Measurements from ENCODE around the gene GNAZ. TPM values are rescaled to one million over a fixed set of nuclear protein-coding genes. Genes with fewer than 3 reads are reported as not detected.

Gene GNAZ
- polyA plus RNA-seq, 1 donor (not counting 4 experiments of a cell fraction or from before 2014, with no cell fraction given) = 0.03 TPM

DNA sequence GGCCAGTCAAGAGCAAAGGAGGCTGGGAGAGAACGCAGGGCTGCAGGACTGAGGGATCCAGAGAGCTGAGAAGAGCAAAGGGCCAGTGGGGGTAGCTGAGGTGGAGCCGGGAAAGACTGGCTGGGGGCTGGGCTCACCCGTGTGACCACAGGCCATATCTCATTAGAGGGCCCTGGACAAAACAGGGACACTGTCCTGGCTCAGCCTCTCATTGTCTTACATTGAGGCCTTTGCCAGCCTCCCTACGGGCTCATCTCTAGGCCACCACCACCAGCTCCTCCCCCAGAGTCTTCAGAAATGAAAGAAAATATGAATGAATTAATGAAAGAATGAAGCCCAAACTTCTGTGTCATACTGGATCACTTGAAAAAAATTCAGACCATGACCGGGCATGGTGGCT lies 84.1 kb downstream of the GNAZ start:
- H4K20me1 ChIP-seq (ENCODE audit: control insufficient read depth, extremely low read depth, insufficient read depth, low read length) = no peaks in the 10 kb centered on the region
- no peak overlapping the region for H2AFZ ChIP-seq (ENCODE audit: control insufficient read depth, low read length)
- H3K27ac ChIP-seq (ENCODE audit: control insufficient read depth, insufficient read depth, low read length) = no peak overlapping the region
- no peak overlapping the region for H3K4me3 ChIP-seq (ENCODE audit: control insufficient read depth in 2 of 3, extremely low read depth in 1 of 3, insufficient read depth in 2 of 3, low read depth in 1 of 3, low read length in 3 of 3)
- no peak overlapping the region for H3K4me2 ChIP-seq (ENCODE audit: control insufficient read depth, extremely low read depth, insufficient read depth, low read depth, low read length)
- H3K9me1 ChIP-seq (ENCODE audit: control insufficient read depth, extremely low read depth, insufficient read depth, low read length) = no peaks in the 10 kb centered on the region
- FAIRE-seq = no peak
- dilution Hi-C loops (cut with MboI; ENCODE audit: extremely low pct_ligation_motif_present, low sequenced_read_pairs) = no loop called here
- H3K9ac ChIP-seq (ENCODE audit: control insufficient read depth, extremely low read depth, insufficient read depth, low read length) = no peak overlapping the region
- H3K4me1 ChIP-seq (ENCODE audit: control insufficient read depth, extremely low read depth, insufficient read depth, low read length) = peaks cover 12% of the 10 kb centered on the region
- H3K79me2 ChIP-seq (ENCODE audit: control insufficient read depth, insufficient read depth, low read length) = no peaks in the 10 kb centered on the region
- TF ChIP-seq, protein P1, sequence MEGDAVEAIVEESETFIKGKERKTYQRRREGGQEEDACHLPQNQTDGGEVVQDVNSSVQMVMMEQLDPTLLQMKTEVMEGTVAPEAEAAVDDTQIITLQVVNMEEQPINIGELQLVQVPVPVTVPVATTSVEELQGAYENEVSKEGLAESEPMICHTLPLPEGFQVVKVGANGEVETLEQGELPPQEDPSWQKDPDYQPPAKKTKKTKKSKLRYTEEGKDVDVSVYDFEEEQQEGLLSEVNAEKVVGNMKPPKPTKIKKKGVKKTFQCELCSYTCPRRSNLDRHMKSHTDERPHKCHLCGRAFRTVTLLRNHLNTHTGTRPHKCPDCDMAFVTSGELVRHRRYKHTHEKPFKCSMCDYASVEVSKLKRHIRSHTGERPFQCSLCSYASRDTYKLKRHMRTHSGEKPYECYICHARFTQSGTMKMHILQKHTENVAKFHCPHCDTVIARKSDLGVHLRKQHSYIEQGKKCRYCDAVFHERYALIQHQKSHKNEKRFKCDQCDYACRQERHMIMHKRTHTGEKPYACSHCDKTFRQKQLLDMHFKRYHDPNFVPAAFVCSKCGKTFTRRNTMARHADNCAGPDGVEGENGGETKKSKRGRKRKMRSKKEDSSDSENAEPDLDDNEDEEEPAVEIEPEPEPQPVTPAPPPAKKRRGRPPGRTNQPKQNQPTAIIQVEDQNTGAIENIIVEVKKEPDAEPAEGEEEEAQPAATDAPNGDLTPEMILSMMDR (optimal IDR thresholded peaks at IDR 0.05 in 1 of 3, IDR thresholded peaks at IDR 0.05 in 1 of 3, conservative IDR thresholded peaks at IDR 0.05 in 1 of 3; ENCODE audit: extremely low read depth in 1 of 3, insufficient read depth in 2 of 3, low read length in 3 of 3) = no peak
- no peak for TF ChIP-seq EZH2 (IDR thresholded peaks at IDR 0.05; ENCODE audit: low read length)
- H3K9me3 ChIP-seq (ENCODE audit: control insufficient read depth, low read depth, low read length) = no peaks in the 10 kb centered on the region
- no peak for DNase-seq (ENCODE audit: low read depth, low spot score)
- H3K36me3 ChIP-seq (ENCODE audit: control insufficient read depth in 2 of 2, extremely low read depth in 1 of 2, insufficient read depth in 2 of 2, low read length in 2 of 2) = peaks cover 0 to 1% of the 10 kb centered on the region in 2 experiments
- no peaks in the 10 kb centered on the region for H3K27me3 ChIP-seq (ENCODE audit: control insufficient read depth, extremely low read depth, insufficient read depth, low read length)

DNA sequence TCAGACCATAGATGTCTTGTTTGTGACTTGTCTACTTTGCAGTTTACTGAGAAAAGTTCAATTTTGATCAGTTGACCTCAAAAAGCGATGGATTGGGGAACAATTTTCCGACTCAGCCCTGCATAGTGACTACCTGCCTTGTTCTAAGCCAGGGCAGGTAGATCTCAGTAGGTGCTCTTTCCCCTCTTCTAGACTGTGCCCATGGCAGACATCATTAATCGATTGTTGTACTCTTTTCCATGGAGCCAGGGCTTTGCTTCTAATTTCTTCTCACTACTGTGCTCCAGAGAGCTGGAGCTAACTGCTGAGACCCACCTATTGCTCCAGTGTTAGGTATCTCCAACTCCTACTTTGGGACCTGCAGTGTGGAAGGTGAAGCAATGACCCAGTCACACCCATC lies 84.8 kb downstream of the GNAZ start:
- Histone ChIP-seq H2AFZ (ENCODE audit: control insufficient read depth, low read length) (no peak overlapping the region), H3K4me3 (ENCODE audit: control insufficient read depth in 2 of 3, extremely low read depth in 1 of 3, insufficient read depth in 2 of 3, low read depth in 1 of 3, low read length in 3 of 3) (no peak overlapping the region), H3K27me3 (ENCODE audit: control insufficient read depth, extremely low read depth, insufficient read depth, low read length) (no peaks in the 10 kb centered on the region), H3K36me3 (ENCODE audit: control insufficient read depth in 2 of 2, extremely low read depth in 1 of 2, insufficient read depth in 2 of 2, low read length in 2 of 2) (peaks cover 0 to 1% of the 10 kb centered on the region in 2 experiments), H3K4me1 (ENCODE audit: control insufficient read depth, extremely low read depth, insufficient read depth, low read length) (peaks cover 12% of the 10 kb centered on the region), H3K27ac (ENCODE audit: control insufficient read depth, insufficient read depth, low read length) (no peak overlapping the region), H3K9me1 (ENCODE audit: control insufficient read depth, extremely low read depth, insufficient read depth, low read length) (no peaks in the 10 kb centered on the region), H3K79me2 (ENCODE audit: control insufficient read depth, insufficient read depth, low read length) (no peaks in the 10 kb centered on the region), H3K9me3 (ENCODE audit: control insufficient read depth, low read depth, low read length) (no peaks in the 10 kb centered on the region), H3K4me2 (ENCODE audit: control insufficient read depth, extremely low read depth, insufficient read depth, low read depth, low read length) (no peak overlapping the region), H4K20me1 (ENCODE audit: control insufficient read depth, extremely low read depth, insufficient read depth, low read length) (no peaks in the 10 kb centered on the region), H3K9ac (ENCODE audit: control insufficient read depth, extremely low read depth, insufficient read depth, low read length) (no peak overlapping the region)
- dilution Hi-C loops (cut with MboI; ENCODE audit: extremely low pct_ligation_motif_present, low sequenced_read_pairs) = no loop called here
- no peak for DNase-seq (ENCODE audit: low read depth, low spot score)
- no peak for FAIRE-seq
- TF ChIP-seq, protein P1 (optimal IDR thresholded peaks at IDR 0.05 in 1 of 3, IDR thresholded peaks at IDR 0.05 in 1 of 3, conservative IDR thresholded peaks at IDR 0.05 in 1 of 3; ENCODE audit: extremely low read depth in 1 of 3, insufficient read depth in 2 of 3, low read length in 3 of 3) = no peak
- no peak for TF ChIP-seq EZH2 (IDR thresholded peaks at IDR 0.05; ENCODE audit: low read length)

Measured in keratinocyte (primary cell).